Measurements from ENCODE around the gene TIMM44. TPM values are rescaled to one million over a fixed set of nuclear protein-coding genes. Genes with fewer than 3 reads are reported as not detected.

The TIMM44 gene
- total and polyA plus RNA-seq, 2 of the 8 experiments (the other 6 are each of a cell fraction or from before 2014, with no cell fraction given), result 131 to 150 TPM

DNA sequence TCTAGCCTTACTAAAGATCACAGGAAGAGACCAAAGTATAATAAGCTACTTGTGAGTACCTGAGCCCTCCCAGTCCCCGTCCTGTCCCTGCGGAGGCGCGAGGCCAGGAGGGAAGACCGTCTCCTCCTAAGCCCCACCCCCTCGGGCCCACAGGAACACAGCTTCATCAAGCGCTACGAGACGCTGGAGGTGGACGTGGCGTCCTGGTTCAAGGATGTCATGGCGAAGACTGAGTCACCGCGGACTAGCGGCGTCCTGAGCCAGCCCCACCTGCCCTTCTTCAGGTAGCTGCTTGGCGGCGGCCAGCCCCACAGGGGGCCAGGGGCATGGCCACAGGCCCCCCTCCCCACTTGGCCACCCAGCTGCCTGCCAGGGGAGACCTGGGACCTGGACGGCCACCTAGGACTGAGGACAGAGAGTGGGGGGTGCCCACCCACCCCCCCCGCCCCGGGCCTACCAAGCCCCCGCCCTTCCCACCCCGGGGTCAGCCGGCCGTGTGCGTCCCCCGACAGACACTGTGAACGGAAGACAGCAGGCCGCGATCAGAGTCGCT is 31.2 kb downstream of the TIMM44 start (continued):
- no peak for TF ChIP-seq CREB1 (IDR thresholded peaks at IDR 0.05)
- TF ChIP-seq CHD2 (IDR thresholded peaks at IDR 0.05; ENCODE audit: low read length), result no peak
- TF ChIP-seq RNF2 (IDR thresholded peaks at IDR 0.05; ENCODE audit: borderline replicate concordance, low read depth, low read length, missing control alignments, poor library complexity, severe bottlenecking), result no peak
- no peak for TF ChIP-seq JUND (IDR thresholded peaks at IDR 0.05; ENCODE audit: low read length)
- TF ChIP-seq ZNF274 (IDR thresholded peaks at IDR 0.05; ENCODE audit: borderline replicate concordance, extremely low read depth, low read length), result no peak
- no peak for TF ChIP-seq SAP30 (IDR thresholded peaks at IDR 0.05; ENCODE audit: insufficient read depth, insufficient replicate concordance, low read length)
- no peak for TF ChIP-seq CHD7 (IDR thresholded peaks at IDR 0.05; ENCODE audit: insufficient replicate concordance, low read length)
- TF ChIP-seq SP4 (IDR thresholded peaks at IDR 0.05; ENCODE audit: low read length), result no peak
- no peak for TF ChIP-seq MAFK (IDR thresholded peaks at IDR 0.05; ENCODE audit: low read depth, low read length)
- TF ChIP-seq EP300 (IDR thresholded peaks at IDR 0.05; ENCODE audit: borderline replicate concordance in 1 of 2, low read depth in 2 of 2, low read length in 2 of 2), result no peak
